ENCODE measurements around the gene NVL.

NVL gene

GRCh38 chr1:224266915-224267856 lies 62.8 kb downstream of the NVL start:
- DNase-seq (ENCODE audit: low read depth): no peak
- TF ChIP-seq CTCF (IDR thresholded peaks at IDR 0.05; ENCODE audit: low read length, missing control alignments): no peak
- H3K4me3 ChIP-seq (replicated peaks; ENCODE audit: low read depth, low read length): no peak overlapping the region

GRCh38 chr1:224266105-224266914 lies 63.7 kb downstream of the NVL start:
- H3K4me3 ChIP-seq (replicated peaks; ENCODE audit: low read depth, low read length): no peak overlapping the region
- DNase-seq (ENCODE audit: low read depth): no peak
- no peak for TF ChIP-seq CTCF (IDR thresholded peaks at IDR 0.05; ENCODE audit: low read length, missing control alignments)

GRCh38 chr1:224264321-224264720 lies 65.7 kb downstream of the NVL start:
- no peak for DNase-seq (ENCODE audit: low read depth)
- no peak for TF ChIP-seq CTCF (IDR thresholded peaks at IDR 0.05; ENCODE audit: low read length, missing control alignments)

GRCh38 chr1:224262373-224263054 lies 67.5 kb downstream of the NVL start:
- DNase-seq (ENCODE audit: low read depth): peak; percentile 11
- no peak overlapping the region for H3K4me3 ChIP-seq (replicated peaks; ENCODE audit: low read depth, low read length)
- TF ChIP-seq CTCF (IDR thresholded peaks at IDR 0.05; ENCODE audit: low read length, missing control alignments): no peak

More at GRCh38 chr1:224264321-224264720, 65.7 kb downstream of the NVL start:
- H3K4me3 ChIP-seq (replicated peaks; ENCODE audit: low read depth, low read length): no peak overlapping the region

- no peak for TF ChIP-seq CTCF (IDR thresholded peaks at IDR 0.05; ENCODE audit: low read length, missing control alignments)
These were observed 70.0 kb downstream of the NVL start for GRCh38 chr1:224259986-224260385.

GRCh38 chr1:224258351-224258750 lies 71.6 kb downstream of the NVL start:
- TF ChIP-seq CTCF (IDR thresholded peaks at IDR 0.05; ENCODE audit: low read length, missing control alignments): no peak
- no peak for DNase-seq (ENCODE audit: low read depth)
- no peak overlapping the region for H3K4me3 ChIP-seq (replicated peaks; ENCODE audit: low read depth, low read length)

More at GRCh38 chr1:224259986-224260385, 70.0 kb downstream of the NVL start:
- H3K4me3 ChIP-seq (replicated peaks; ENCODE audit: low read depth, low read length): no peak overlapping the region
- peak; percentile 49 for DNase-seq (ENCODE audit: low read depth)
